ENCODE results near the gene RIBC1.

The RIBC1 gene

DNA sequence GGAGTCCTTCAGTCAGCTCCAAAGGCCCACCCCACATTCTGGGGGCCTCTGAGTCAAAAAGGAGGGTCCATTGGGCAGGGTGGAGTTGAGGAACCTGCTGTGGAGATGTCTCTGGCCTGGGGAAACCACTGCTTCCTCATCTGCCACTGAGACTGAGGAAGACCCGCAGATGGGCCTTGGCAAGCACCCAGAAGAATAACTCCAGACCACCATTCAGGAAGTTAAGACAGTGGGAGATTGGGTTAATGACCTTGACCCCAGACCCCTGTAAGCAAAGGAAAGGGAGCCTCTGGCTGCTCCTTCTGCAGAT lies 19.6 kb downstream of the RIBC1 start:
- no peak overlapping the region for H2BK5ac ChIP-seq (ENCODE audit: low read depth, low read length, poor library complexity, severe bottlenecking)
- peak overlapping the region; percentile 46 for H2AFZ ChIP-seq (ENCODE audit: low read depth, low read length)
- no peak overlapping the region for H2BK15ac ChIP-seq (ENCODE audit: low read depth, poor library complexity, severe bottlenecking)
- no peak for DNase-seq
- no peak overlapping the region for H3K14ac ChIP-seq (ENCODE audit: low read length in 2 of 2)
- H3K18ac ChIP-seq (ENCODE audit: low read depth in 1 of 2, low read length in 2 of 2), result no peak overlapping the region
- H3K27me3 ChIP-seq (ENCODE audit: control insufficient read depth in 1 of 2, insufficient read depth in 1 of 2, low read length in 2 of 2), result peaks cover 0 to 46% of the 10 kb centered on the region in 2 experiments
- peak overlapping the region in 1 of 2 experiments; percentile 63 for H2BK12ac ChIP-seq (ENCODE audit: low read length in 2 of 2)
- no peak overlapping the region for H2BK120ac ChIP-seq (ENCODE audit: low read depth, low read length)
- peak overlapping the region in 1 of 2 experiments; percentile 72 for H3K4me3 ChIP-seq (ENCODE audit: insufficient read depth in 1 of 2, low read depth in 1 of 2, low read length in 2 of 2)
- H3K9me3 ChIP-seq (ENCODE audit: control insufficient read depth, low read length), result no peaks in the 10 kb centered on the region
- peak overlapping the region; percentile 78 for H3K4me2 ChIP-seq (ENCODE audit: low read length, poor library complexity, severe bottlenecking)
- no peak overlapping the region for H3K4ac ChIP-seq (ENCODE audit: low read depth in 1 of 2, low read length in 2 of 2)
- no peak overlapping the region for H4K91ac ChIP-seq (ENCODE audit: low read length)
- H3K4me1 ChIP-seq (ENCODE audit: control insufficient read depth, insufficient read depth, low read depth, low read length), result peaks cover 7% of the 10 kb centered on the region
- no CpG with 5 or more reads among the region's 1 CpG for WGBS
- no peaks in the 10 kb centered on the region for H3K79me1 ChIP-seq (replicated peaks; ENCODE audit: low read length, poor library complexity, severe bottlenecking)
- H3K36me3 ChIP-seq (ENCODE audit: control insufficient read depth in 1 of 2, insufficient read depth in 2 of 2, low read depth in 1 of 2, low read length in 2 of 2), result no peaks in the 10 kb centered on the region
- no peak overlapping the region for H3K27ac ChIP-seq (ENCODE audit: low read length, poor library complexity, severe bottlenecking)
- H3K23ac ChIP-seq (ENCODE audit: low read length in 2 of 2), result no peak overlapping the region
- no peak overlapping the region for H4K8ac ChIP-seq (ENCODE audit: low read length)
- peak overlapping the region; percentile 48 for H3K9ac ChIP-seq (ENCODE audit: low read length)
- H2AK5ac ChIP-seq (ENCODE audit: low read length, severe bottlenecking), result no peak overlapping the region

DNA sequence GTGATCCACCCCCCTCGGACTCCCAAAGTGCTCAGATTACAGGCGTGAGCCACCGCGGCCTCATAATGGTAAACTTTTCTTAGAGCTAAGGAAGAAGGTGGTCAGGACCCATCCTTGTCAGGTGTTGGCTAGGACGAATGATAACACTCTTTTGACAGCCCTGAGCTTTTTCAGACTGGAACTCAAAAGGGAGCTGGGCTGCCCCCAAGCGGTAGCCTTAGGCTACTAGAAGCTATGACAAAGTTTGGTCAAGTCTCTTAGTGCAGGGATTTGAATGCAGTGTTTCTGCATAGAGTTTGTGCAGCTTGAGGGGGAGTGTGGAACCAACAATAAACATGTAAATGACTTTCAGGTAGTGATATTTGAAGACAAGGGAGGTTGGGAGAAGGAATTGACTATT lies 23.3 kb downstream of the RIBC1 start:
- no peaks in the 10 kb centered on the region for H3K79me1 ChIP-seq (replicated peaks; ENCODE audit: low read length, poor library complexity, severe bottlenecking)
- no peak overlapping the region for H2BK15ac ChIP-seq (ENCODE audit: low read depth, poor library complexity, severe bottlenecking)
- H3K4ac ChIP-seq (ENCODE audit: low read depth in 1 of 2, low read length in 2 of 2), result no peak overlapping the region
- no peak overlapping the region for H3K4me3 ChIP-seq (ENCODE audit: insufficient read depth in 1 of 2, low read depth in 1 of 2, low read length in 2 of 2)
- H3K14ac ChIP-seq (ENCODE audit: low read length in 2 of 2), result no peak overlapping the region
- H3K36me3 ChIP-seq (ENCODE audit: control insufficient read depth in 1 of 2, insufficient read depth in 2 of 2, low read depth in 1 of 2, low read length in 2 of 2), result no peaks in the 10 kb centered on the region
- DNase-seq, result peak; percentile 40
- no peak overlapping the region for H4K91ac ChIP-seq (ENCODE audit: low read length)
- H3K4me2 ChIP-seq (ENCODE audit: low read length, poor library complexity, severe bottlenecking), result no peak overlapping the region
- peaks cover 0 to 35% of the 10 kb centered on the region in 2 experiments for H3K27me3 ChIP-seq (ENCODE audit: control insufficient read depth in 1 of 2, insufficient read depth in 1 of 2, low read length in 2 of 2)
- no peak overlapping the region for H3K27ac ChIP-seq (ENCODE audit: low read length, poor library complexity, severe bottlenecking)
- peaks cover 7% of the 10 kb centered on the region for H3K4me1 ChIP-seq (ENCODE audit: control insufficient read depth, insufficient read depth, low read depth, low read length)
- no peak overlapping the region for H3K9ac ChIP-seq (ENCODE audit: low read length)
- H2BK12ac ChIP-seq (ENCODE audit: low read length in 2 of 2), result no peak overlapping the region
- H2AK5ac ChIP-seq (ENCODE audit: low read length, severe bottlenecking), result no peak overlapping the region
- H4K8ac ChIP-seq (ENCODE audit: low read length), result no peak overlapping the region
- H2BK120ac ChIP-seq (ENCODE audit: low read depth, low read length), result no peak overlapping the region
- H3K9me3 ChIP-seq (ENCODE audit: control insufficient read depth, low read length), result no peaks in the 10 kb centered on the region
- H2AFZ ChIP-seq (ENCODE audit: low read depth, low read length), result no peak overlapping the region
- no peak overlapping the region for H3K23ac ChIP-seq (ENCODE audit: low read length in 2 of 2)
- no peak overlapping the region for H3K18ac ChIP-seq (ENCODE audit: low read depth in 1 of 2, low read length in 2 of 2)
- 28% methylated on average over 6 of the region's 6 CpGs for WGBS
- H2BK5ac ChIP-seq (ENCODE audit: low read depth, low read length, poor library complexity, severe bottlenecking), result no peak overlapping the region

- no peak overlapping the region for H3K4ac ChIP-seq (ENCODE audit: low read depth in 1 of 2, low read length in 2 of 2)
- H3K4me3 ChIP-seq (ENCODE audit: insufficient read depth in 1 of 2, low read depth in 1 of 2, low read length in 2 of 2), result no peak overlapping the region
- no peak overlapping the region for H2AFZ ChIP-seq (ENCODE audit: low read depth, low read length)
- H3K79me1 ChIP-seq (replicated peaks; ENCODE audit: low read length, poor library complexity, severe bottlenecking), result no peaks in the 10 kb centered on the region
- H3K4me1 ChIP-seq (ENCODE audit: control insufficient read depth, insufficient read depth, low read depth, low read length), result no peaks in the 10 kb centered on the region
- no peak overlapping the region for H2BK120ac ChIP-seq (ENCODE audit: low read depth, low read length)
- no peak overlapping the region for H3K18ac ChIP-seq (ENCODE audit: low read depth in 1 of 2, low read length in 2 of 2)
- H3K4me2 ChIP-seq (ENCODE audit: low read length, poor library complexity, severe bottlenecking), result no peak overlapping the region
- H3K9ac ChIP-seq (ENCODE audit: low read length), result no peak overlapping the region
- no peak overlapping the region for H4K91ac ChIP-seq (ENCODE audit: low read length)
- H4K8ac ChIP-seq (ENCODE audit: low read length), result no peak overlapping the region
- no peak overlapping the region for H3K23ac ChIP-seq (ENCODE audit: low read length in 2 of 2)
- no peak overlapping the region for H2BK5ac ChIP-seq (ENCODE audit: low read depth, low read length, poor library complexity, severe bottlenecking)
- no peak overlapping the region for H2AK5ac ChIP-seq (ENCODE audit: low read length, severe bottlenecking)
- H3K27me3 ChIP-seq (ENCODE audit: control insufficient read depth in 1 of 2, insufficient read depth in 1 of 2, low read length in 2 of 2), result peaks cover 0 to 20% of the 10 kb centered on the region in 2 experiments
- no peaks in the 10 kb centered on the region for H3K36me3 ChIP-seq (ENCODE audit: control insufficient read depth in 1 of 2, insufficient read depth in 2 of 2, low read depth in 1 of 2, low read length in 2 of 2)
- DNase-seq, result no peak
- WGBS, result 100% methylated on average over 1 of the region's 2 CpGs
- H2BK12ac ChIP-seq (ENCODE audit: low read length in 2 of 2), result no peak overlapping the region
- H3K9me3 ChIP-seq (ENCODE audit: control insufficient read depth, low read length), result no peaks in the 10 kb centered on the region
- no peak overlapping the region for H3K27ac ChIP-seq (ENCODE audit: low read length, poor library complexity, severe bottlenecking)
- H3K14ac ChIP-seq (ENCODE audit: low read length in 2 of 2), result no peak overlapping the region
- H2BK15ac ChIP-seq (ENCODE audit: low read depth, poor library complexity, severe bottlenecking), result no peak overlapping the region
Observed at GRCh38 chrX:53447441-53447840, 24.8 kb downstream of the RIBC1 start.

DNA sequence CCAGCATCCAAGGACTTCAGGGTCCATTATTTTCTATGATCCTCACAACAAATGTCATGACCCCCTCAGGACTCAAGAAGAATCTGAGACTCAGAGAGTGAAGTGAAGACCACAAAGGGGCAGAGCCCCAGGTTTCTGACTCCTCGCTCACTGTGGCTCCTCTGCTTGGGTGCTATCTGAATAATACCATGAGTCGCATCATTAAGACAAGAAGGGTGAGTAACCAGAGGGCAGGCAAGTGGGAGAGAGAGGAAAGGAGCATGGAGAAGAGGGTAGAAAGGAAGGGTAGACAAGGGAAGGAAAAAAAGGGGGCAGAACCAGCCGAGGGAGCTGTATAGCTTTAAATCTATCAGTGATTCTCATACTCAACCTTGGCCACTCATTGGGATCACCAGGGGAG lies 27.0 kb downstream of the RIBC1 start:
- Histone ChIP-seq H2BK120ac (ENCODE audit: low read depth, low read length) (no peak overlapping the region), H3K4ac (ENCODE audit: low read depth in 1 of 2, low read length in 2 of 2) (no peak overlapping the region), H2BK15ac (ENCODE audit: low read depth, poor library complexity, severe bottlenecking) (no peak overlapping the region), H3K14ac (ENCODE audit: low read length in 2 of 2) (no peak overlapping the region), H2BK12ac (ENCODE audit: low read length in 2 of 2) (no peak overlapping the region), H3K79me1 (replicated peaks; ENCODE audit: low read length, poor library complexity, severe bottlenecking) (no peaks in the 10 kb centered on the region), H2AK5ac (ENCODE audit: low read length, severe bottlenecking) (no peak overlapping the region), H3K9ac (ENCODE audit: low read length) (no peak overlapping the region), H4K91ac (ENCODE audit: low read length) (no peak overlapping the region), H3K27ac (ENCODE audit: low read length, poor library complexity, severe bottlenecking) (no peak overlapping the region), H3K4me3 (ENCODE audit: insufficient read depth in 1 of 2, low read depth in 1 of 2, low read length in 2 of 2) (no peak overlapping the region), H2AFZ (ENCODE audit: low read depth, low read length) (no peak overlapping the region), H3K23ac (ENCODE audit: low read length in 2 of 2) (no peak overlapping the region), H3K9me3 (ENCODE audit: control insufficient read depth, low read length) (no peaks in the 10 kb centered on the region), H3K4me2 (ENCODE audit: low read length, poor library complexity, severe bottlenecking) (no peak overlapping the region), H4K8ac (ENCODE audit: low read length) (no peak overlapping the region), H3K18ac (ENCODE audit: low read depth in 1 of 2, low read length in 2 of 2) (no peak overlapping the region), H3K36me3 (ENCODE audit: control insufficient read depth in 1 of 2, insufficient read depth in 2 of 2, low read depth in 1 of 2, low read length in 2 of 2) (no peaks in the 10 kb centered on the region), H3K27me3 (ENCODE audit: control insufficient read depth in 1 of 2, insufficient read depth in 1 of 2, low read length in 2 of 2) (peaks cover 0 to 23% of the 10 kb centered on the region in 2 experiments), H2BK5ac (ENCODE audit: low read depth, low read length, poor library complexity, severe bottlenecking) (no peak overlapping the region), H3K4me1 (ENCODE audit: control insufficient read depth, insufficient read depth, low read depth, low read length) (no peaks in the 10 kb centered on the region)
- DNase-seq, result no peak
- WGBS, result 56% methylated on average over 2 of the region's 3 CpGs
